Astrocyte of the spinal cord (primary cell): ENCODE data around the gene PCMTD2.

Source experiments
- DNase-seq: peaks from one replicate; pipeline ENCODE4 v3.0.0; 2011; ENCODE audit warnings: low read depth, low spot score
- H3K4me3 ChIP-seq: 2 replicates; pipeline ENCODE4 v1.5.1; 2011; ENCODE audit warnings: low read depth, mild to moderate bottlenecking, low read length, moderate library complexity
- in situ Hi-C: cut with HindIII; loops from 2 replicates; pipeline ENCODE4 v1.10.0; 2017; ENCODE audit warnings: low sequenced_read_pairs
- TF ChIP-seq, protein P1 (sequence below): IDR thresholded peaks from 2 replicates; pipeline ENCODE4 v1.5.1; 2012; ENCODE audit warnings: low read depth, mild to moderate bottlenecking, low read length, inconsistent platforms

The PCMTD2 gene

DNA sequence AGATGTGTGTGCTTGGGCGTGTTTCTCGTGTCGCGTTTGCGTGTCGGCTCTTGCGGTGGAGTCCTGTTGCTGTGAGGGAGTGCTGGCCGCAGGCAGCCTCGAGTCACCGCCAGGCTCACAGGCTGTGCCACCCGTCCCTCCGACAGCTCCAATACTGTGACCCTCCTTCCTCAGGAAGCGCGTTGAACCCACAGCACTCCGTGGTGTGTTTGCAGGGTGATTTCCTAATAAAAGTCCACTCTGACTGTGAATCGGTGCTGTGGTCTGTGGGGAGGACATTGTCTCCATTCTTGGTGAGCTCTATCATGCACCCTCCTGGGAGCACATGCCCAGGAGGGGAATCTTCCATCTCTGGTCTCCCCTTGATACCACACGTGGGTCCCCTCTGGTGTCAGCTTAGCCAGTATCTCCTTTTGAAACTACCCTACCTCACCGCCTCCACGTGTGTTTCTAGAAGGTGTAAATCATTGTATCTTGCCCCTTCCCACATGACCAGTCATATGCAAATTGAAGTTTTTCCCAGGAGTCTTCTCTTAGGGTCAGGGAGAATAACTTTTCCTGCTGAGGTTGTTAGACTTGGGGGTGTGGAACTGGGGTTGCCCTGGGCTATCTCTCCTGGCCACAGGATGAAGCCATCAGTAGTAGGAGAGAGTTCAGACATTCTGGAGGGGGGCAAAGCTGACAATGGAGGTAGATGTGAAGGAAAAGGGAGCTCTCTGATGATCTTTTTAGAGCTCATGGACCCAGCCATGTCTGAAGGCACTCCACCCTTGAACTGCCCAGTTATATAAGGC lies 13.3 kb upstream of the PCMTD2 start:
- no peak overlapping the region for H3K4me3 ChIP-seq

DNA sequence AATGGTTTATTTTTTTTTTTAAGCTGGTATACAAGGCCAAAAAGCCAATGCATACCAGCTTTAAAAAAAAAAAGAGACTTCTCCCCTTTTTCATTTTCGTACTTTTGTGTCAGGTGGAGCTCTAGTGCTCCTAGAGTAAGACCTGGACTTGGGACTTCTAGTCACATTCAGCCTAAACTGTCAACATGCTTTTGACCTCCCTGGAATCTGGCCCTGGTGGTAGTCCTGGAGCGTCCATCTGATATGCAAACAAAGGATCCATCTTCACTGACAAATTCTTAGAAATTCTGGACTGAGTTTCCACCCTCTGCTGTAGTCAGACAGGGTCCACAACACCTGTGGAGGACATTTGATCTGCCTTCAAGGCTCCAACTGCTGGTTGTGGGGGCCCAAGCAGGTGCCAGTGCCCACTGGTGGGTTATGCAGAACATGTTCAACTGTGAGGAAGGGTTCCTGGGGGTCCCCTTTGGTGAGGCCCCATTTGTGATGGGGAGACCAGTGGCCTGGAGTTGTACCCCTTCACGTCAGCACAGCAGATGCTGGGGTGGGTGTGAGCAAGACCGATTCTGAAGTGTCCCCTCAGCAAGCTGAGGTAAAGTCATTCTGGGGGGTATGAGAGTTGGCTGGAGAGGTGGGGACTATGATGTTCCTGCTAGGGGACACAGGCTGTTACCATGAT lies 12.6 kb upstream of the PCMTD2 start:
- in situ Hi-C loops, result no loop called here
- H3K4me3 ChIP-seq, result no peak overlapping the region
- no peak for DNase-seq
- TF ChIP-seq, protein P1, sequence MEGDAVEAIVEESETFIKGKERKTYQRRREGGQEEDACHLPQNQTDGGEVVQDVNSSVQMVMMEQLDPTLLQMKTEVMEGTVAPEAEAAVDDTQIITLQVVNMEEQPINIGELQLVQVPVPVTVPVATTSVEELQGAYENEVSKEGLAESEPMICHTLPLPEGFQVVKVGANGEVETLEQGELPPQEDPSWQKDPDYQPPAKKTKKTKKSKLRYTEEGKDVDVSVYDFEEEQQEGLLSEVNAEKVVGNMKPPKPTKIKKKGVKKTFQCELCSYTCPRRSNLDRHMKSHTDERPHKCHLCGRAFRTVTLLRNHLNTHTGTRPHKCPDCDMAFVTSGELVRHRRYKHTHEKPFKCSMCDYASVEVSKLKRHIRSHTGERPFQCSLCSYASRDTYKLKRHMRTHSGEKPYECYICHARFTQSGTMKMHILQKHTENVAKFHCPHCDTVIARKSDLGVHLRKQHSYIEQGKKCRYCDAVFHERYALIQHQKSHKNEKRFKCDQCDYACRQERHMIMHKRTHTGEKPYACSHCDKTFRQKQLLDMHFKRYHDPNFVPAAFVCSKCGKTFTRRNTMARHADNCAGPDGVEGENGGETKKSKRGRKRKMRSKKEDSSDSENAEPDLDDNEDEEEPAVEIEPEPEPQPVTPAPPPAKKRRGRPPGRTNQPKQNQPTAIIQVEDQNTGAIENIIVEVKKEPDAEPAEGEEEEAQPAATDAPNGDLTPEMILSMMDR, result no peak

More for the DNA sequence above, 13.3 kb upstream of the PCMTD2 start:
- DNase-seq, result no peak
- in situ Hi-C loops, result no loop called here
- TF ChIP-seq, protein P1, result no peak

DNA sequence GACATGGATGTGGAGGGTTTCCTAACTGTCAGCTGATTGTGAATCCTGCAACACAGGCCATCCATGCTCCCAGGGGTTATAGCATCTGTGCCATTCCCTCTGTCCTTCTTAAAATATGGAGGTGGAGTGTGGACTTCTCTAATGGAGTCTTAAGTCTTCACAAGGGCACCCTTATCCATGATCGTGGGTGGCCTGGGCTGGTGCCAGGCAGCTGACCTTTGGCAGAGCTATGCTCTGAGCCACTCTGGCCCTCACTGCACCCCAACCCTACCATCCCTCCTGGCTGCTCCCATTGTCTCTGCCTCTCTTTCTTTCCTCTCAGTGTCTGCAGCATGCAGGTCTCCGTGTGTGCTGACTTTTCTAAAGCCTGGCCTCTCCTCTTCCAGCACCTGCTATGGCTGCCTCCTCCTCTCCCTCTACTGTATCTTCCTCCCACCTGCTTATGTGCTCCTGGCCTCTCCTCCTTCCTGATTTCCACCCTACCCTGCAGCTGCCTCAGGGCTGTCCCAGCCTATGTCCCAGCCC lies 11.2 kb upstream of the PCMTD2 start:
- no peak for DNase-seq
- H3K4me3 ChIP-seq, result no peak overlapping the region
- TF ChIP-seq, protein P1, result no peak
- in situ Hi-C loops, result no loop called here

DNA sequence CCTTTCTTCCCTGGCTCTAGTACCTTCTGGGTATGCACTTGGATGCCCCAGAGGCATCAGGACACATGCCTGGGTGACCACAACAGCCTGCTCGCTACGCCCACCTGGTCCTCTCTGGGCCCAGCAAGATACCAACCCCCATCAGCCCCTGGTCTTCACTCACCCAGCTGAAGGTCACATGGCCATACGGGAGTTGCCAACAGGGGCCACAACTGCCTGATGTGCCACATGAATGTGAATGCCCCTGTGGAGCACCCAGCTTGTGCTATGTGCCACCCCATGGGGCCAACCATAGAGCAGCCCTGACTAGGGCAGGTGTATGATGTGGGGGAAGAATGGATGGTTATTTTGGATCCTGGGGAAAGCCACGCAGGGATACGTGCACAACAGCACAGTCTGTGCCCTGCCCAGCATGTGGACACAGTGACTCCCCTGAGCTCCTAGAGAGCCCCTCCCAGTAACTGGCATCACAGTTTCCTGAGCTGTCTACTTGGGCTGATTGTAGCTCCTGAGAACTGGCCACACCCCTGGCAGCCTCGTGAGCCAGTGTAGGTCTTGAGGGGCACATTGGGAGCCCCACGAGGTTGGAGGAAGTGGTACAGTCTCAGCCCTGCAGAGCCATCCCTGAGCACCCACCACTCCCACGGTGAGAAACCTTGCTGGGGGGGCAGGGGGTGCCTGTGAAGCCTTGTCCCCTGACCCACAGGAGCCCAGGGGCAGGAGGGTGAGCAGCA lies 10.5 kb upstream of the PCMTD2 start:
- in situ Hi-C loops, result no loop called here
- TF ChIP-seq, protein P1, result no peak
- H3K4me3 ChIP-seq, result no peak overlapping the region
- DNase-seq, result no peak

DNA sequence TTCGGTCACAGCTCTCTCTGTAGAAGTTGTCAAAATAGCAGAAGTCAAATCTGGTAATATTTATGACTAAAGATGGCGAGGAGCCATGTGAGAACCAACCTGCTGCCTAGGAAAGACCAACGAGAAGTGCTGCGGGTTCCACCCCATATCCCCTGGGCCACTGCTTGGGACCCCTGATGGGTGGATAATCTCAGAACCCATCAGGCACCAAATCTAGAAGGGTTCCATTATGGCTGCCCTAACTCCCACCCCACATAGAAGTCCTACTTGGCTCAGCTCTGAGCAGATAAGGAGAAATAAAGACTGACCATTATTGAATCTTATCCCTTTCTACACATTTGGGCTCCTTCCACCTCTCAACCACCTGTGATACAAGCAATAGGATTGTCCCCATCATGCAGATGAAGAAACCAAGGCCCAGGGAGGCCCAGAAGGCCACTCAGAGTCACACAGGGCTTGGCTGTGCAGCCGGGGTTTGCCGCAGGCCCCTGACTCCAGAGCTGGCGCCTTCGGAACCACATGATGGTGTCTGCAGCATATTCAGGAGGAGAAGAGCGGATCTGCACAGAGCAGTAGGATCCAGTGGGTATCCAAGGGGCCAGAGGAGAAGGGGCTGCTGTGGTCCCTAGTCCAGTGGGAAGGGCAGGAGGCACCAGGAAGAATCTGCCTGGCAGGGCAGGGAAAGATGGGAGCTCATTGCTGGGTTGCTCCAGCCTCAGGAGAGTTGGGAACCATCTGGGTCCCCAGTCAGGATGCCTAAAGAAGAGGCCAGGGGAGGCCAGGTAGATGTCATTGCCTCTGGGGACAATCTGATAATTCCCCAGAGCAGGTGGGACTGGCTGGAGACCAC lies 9.6 kb upstream of the PCMTD2 start:
- TF ChIP-seq, protein P1, result no peak
- in situ Hi-C loops, result no loop called here
- DNase-seq, result no peak
- H3K4me3 ChIP-seq, result no peak overlapping the region
